Measurements from ENCODE around the gene CCR4. TPM values are rescaled to one million over a fixed set of nuclear protein-coding genes. Genes with fewer than 3 reads are reported as not detected.

The CCR4 gene
- total RNA-seq, 1 experiment from 2014 or later = not detected

- Mint-ChIP-seq H3K36me3 (ENCODE audit: insufficient read depth, unreplicated experiment) (peaks cover 19% of the 10 kb centered on the region), H3K27me3 (ENCODE audit: insufficient read depth, unreplicated experiment) (no peaks in the 10 kb centered on the region), H3K9me3 (ENCODE audit: unreplicated experiment) (no peaks in the 10 kb centered on the region), H3K27ac (ENCODE audit: unreplicated experiment) (no peak overlapping the region), H3K4me3 (ENCODE audit: unreplicated experiment) (no peak overlapping the region), H3K4me1 (ENCODE audit: low read depth, unreplicated experiment) (no peaks in the 10 kb centered on the region)
- no peaks in the 10 kb centered on the region for H3K27me3 ChIP-seq (replicated peaks; ENCODE audit: control insufficient read depth, insufficient read depth, low read length)
- CTCF ChIA-PET = no interaction called here
- no peak overlapping the region for H3K4me3 ChIP-seq (ENCODE audit: low read depth, low read length)
- H3K4me1 ChIP-seq = no peaks in the 10 kb centered on the region
- intact Hi-C loops (cut with micrococcal nuclease; ENCODE audit: unreplicated experiment) = no loop called here
- H3K36me3 ChIP-seq (ENCODE audit: control insufficient read depth, insufficient read depth, low read length) = no peaks in the 10 kb centered on the region; the same call in 1 of the 2 replicates
- no peaks in the 10 kb centered on the region for H3K9me3 ChIP-seq
- no TSS peak for BruUV-seq (replicated peaks)
- TF ChIP-seq CTCF (IDR thresholded peaks at IDR 0.05; ENCODE audit: insufficient read depth in 1 of 2, low read depth in 1 of 2, low read length in 1 of 2, severe bottlenecking in 1 of 2, unreplicated experiment in 1 of 2) = no peak
- POLR2A ChIA-PET = no interaction called here
- DNase-seq = no peak
Observed at GRCh38 chr3:32996048-32996754, 44.8 kb downstream of the CCR4 start.

GRCh38 chr3:32996755-32997091 lies 45.3 kb downstream of the CCR4 start:
- intact Hi-C loops (cut with micrococcal nuclease; ENCODE audit: unreplicated experiment) = no loop called here
- BruUV-seq (replicated peaks) = TSS peak; percentile 97
- no peak overlapping the region for H3K4me3 Mint-ChIP-seq (ENCODE audit: unreplicated experiment)
- H3K27me3 ChIP-seq (replicated peaks; ENCODE audit: control insufficient read depth, insufficient read depth, low read length) = no peaks in the 10 kb centered on the region
- H3K36me3 Mint-ChIP-seq (ENCODE audit: insufficient read depth, unreplicated experiment) = peaks cover 22% of the 10 kb centered on the region
- no peaks in the 10 kb centered on the region for H3K4me1 ChIP-seq
- no peaks in the 10 kb centered on the region for H3K9me3 ChIP-seq
- H3K27me3 Mint-ChIP-seq (ENCODE audit: insufficient read depth, unreplicated experiment) = no peaks in the 10 kb centered on the region
- ChIA-PET POLR2A (no interaction called here), CTCF (no interaction called here)
- no peaks in the 10 kb centered on the region; the same call in 1 of the 2 replicates for H3K36me3 ChIP-seq (ENCODE audit: control insufficient read depth, insufficient read depth, low read length)
- no peak overlapping the region for H3K27ac Mint-ChIP-seq (ENCODE audit: unreplicated experiment)
- H3K4me1 Mint-ChIP-seq (ENCODE audit: low read depth, unreplicated experiment) = no peaks in the 10 kb centered on the region
- DNase-seq = no peak
- H3K4me3 ChIP-seq (ENCODE audit: low read depth, low read length) = no peak overlapping the region
- TF ChIP-seq CTCF (IDR thresholded peaks at IDR 0.05; ENCODE audit: insufficient read depth in 1 of 2, low read depth in 1 of 2, low read length in 1 of 2, severe bottlenecking in 1 of 2, unreplicated experiment in 1 of 2) = no peak
- H3K9me3 Mint-ChIP-seq (ENCODE audit: unreplicated experiment) = no peaks in the 10 kb centered on the region

- Mint-ChIP-seq H3K9me3 (ENCODE audit: unreplicated experiment) (no peaks in the 10 kb centered on the region), H3K4me3 (ENCODE audit: unreplicated experiment) (no peak overlapping the region), H3K36me3 (ENCODE audit: insufficient read depth, unreplicated experiment) (peaks cover 30% of the 10 kb centered on the region), H3K27ac (ENCODE audit: unreplicated experiment) (no peak overlapping the region), H3K27me3 (ENCODE audit: insufficient read depth, unreplicated experiment) (no peaks in the 10 kb centered on the region), H3K4me1 (ENCODE audit: low read depth, unreplicated experiment) (no peaks in the 10 kb centered on the region)
- ChIA-PET POLR2A (interaction anchor here (0.6 kb wide), 1 partner anchor 222 kb away, joined by 3 read pairs; no protein-coding TSS in a partner anchor), CTCF (no interaction called here)
- H3K36me3 ChIP-seq (ENCODE audit: control insufficient read depth, insufficient read depth, low read length) = no peaks in the 10 kb centered on the region; the same call in 1 of the 2 replicates
- H3K4me3 ChIP-seq (ENCODE audit: low read depth, low read length) = no peak overlapping the region
- no peak for TF ChIP-seq CTCF (IDR thresholded peaks at IDR 0.05; ENCODE audit: insufficient read depth in 1 of 2, low read depth in 1 of 2, low read length in 1 of 2, severe bottlenecking in 1 of 2, unreplicated experiment in 1 of 2)
- no peaks in the 10 kb centered on the region for H3K9me3 ChIP-seq
- DNase-seq = no peak
- no TSS peak for BruUV-seq (replicated peaks)
- no peaks in the 10 kb centered on the region for H3K27me3 ChIP-seq (replicated peaks; ENCODE audit: control insufficient read depth, insufficient read depth, low read length)
- intact Hi-C loops (cut with micrococcal nuclease; ENCODE audit: unreplicated experiment) = no loop called here
- H3K4me1 ChIP-seq = no peaks in the 10 kb centered on the region
Observed at GRCh38 chr3:32998631-32999451, 47.4 kb downstream of the CCR4 start.
